Esophagus squamous epithelium (tissue), 5 donors: Measurements from ENCODE around the gene PIN1. TPM values are rescaled to one million over a fixed set of nuclear protein-coding genes. Genes with fewer than 3 reads are reported as not detected.

Experiments used
- DNase-seq: peaks from one replicate; lab custom pipeline; 2025; lab: John Stamatoyannopoulos, UW
- H3K27ac ChIP-seq, 4 donors: fragments of 200-600 bp; sonication (generic); one replicate each; pipeline ENCODE4 v1.5.1; 2016 to 2019; ENCODE audit warnings: mild to moderate bottlenecking in 1 of 4
- H3K27me3 ChIP-seq, 4 donors: fragments of 200-600 bp; sonication (generic); 1 replicate in 3 of 4; 2 replicates in 1 of 4; pipeline versions ENCODE4 v1.5.1 to v1.6.0; 2017 to 2021; ENCODE audit warnings: antibody characterized with exemption in 1 of 4
- H3K36me3 ChIP-seq, 3 donors: fragments of 200-600 bp; sonication (generic); one replicate each; pipeline ENCODE4 v1.5.1; 2016 to 2019
- H3K4me1 ChIP-seq, 3 donors: fragments of 200-600 bp; sonication (generic); one replicate each; pipeline ENCODE4 v1.5.1; 2017 to 2019
- H3K4me3 ChIP-seq, 4 donors: fragments of 200-600 bp; sonication (generic); 1 replicate in 3 of 4; 2 replicates in 1 of 4; pipeline ENCODE4 v1.5.1; 2016 to 2019; ENCODE audit warnings: mild to moderate bottlenecking in 2 of 4, moderate library complexity in 1 of 4
- H3K9me3 ChIP-seq, 3 donors: fragments of 200-600 bp; sonication (generic); one replicate each; pipeline ENCODE4 v1.5.1; 2016 to 2019
- POLR2A ChIP-seq, 4 donors: fragments of 450-650 bp; IDR thresholded peaks; one replicate each; pipeline ENCODE4 v1.6.1; 2017; ENCODE audit warnings: antibody characterized with exemption in 4 of 4, mild to moderate bottlenecking in 4 of 4, moderate library complexity in 3 of 4
- WGBS, 2 donors: methylation state at CpG; one replicate each; pipeline ENCODE4 v1.1.5; 2018; 5-methylcytosine and 5-hydroxymethylcytosine counted together
- intact Hi-C: fragments of 100-400 bp; cut with DNase I; formaldehyde crosslinking; loops from one replicate; pipeline ENCODE4 v1.15.0; 2022
- total RNA-seq, 4 donors: library from RNA; depleted of rRNA; stranded (reverse); fragments of >200 nt; gene quantifications; one replicate each; pipeline ENCODE4 v1.1.0, GENCODE V29; 2016
- TF ChIP-seq, protein P1 (sequence below), 6 experiments: fragments of 450-650 bp in 4 of 6; fragments of 200-600 bp in 2 of 6; sonication (generic) in 2 of 6; IDR thresholded peaks; one replicate each; pipeline ENCODE4 v1.5.1; 2016 to 2019; ENCODE audit warnings: antibody characterized with exemption in 6 of 6, mild to moderate bottlenecking in 4 of 6, moderate library complexity in 4 of 6
- donor health status: DM: yes; HTN: yes; CAD: no.

The PIN1 gene
- total RNA-seq, 4 donors from 2014 or later: 61.1 to 77.1 (median 67.6) TPM

DNA sequence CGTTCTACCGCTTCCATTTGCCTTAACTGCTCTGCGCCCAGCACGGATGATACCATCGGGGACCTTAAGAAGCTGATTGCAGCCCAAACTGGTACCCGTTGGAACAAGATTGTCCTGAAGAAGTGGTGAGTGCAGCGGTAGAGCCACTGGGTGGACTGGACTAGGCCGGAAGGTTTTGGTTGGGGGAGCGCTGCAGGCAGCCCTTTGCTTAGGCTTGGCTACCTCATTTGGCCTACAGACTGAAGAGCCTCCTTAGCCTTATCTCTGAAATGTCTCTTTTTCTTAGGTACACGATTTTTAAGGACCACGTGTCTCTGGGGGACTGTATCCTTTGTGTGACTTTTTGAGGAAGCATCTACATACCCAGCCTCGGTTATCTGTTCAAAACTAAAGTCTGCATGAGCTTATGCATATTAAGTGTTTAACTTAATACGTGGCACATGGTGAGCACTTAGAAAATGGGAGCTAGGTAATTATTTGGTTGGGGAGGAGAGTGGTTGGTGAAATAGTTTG, 6.5 kb upstream of the PIN1 start:
- TF ChIP-seq POLR2A (IDR thresholded peaks at IDR 0.05): no peak
- TF ChIP-seq, protein P1, sequence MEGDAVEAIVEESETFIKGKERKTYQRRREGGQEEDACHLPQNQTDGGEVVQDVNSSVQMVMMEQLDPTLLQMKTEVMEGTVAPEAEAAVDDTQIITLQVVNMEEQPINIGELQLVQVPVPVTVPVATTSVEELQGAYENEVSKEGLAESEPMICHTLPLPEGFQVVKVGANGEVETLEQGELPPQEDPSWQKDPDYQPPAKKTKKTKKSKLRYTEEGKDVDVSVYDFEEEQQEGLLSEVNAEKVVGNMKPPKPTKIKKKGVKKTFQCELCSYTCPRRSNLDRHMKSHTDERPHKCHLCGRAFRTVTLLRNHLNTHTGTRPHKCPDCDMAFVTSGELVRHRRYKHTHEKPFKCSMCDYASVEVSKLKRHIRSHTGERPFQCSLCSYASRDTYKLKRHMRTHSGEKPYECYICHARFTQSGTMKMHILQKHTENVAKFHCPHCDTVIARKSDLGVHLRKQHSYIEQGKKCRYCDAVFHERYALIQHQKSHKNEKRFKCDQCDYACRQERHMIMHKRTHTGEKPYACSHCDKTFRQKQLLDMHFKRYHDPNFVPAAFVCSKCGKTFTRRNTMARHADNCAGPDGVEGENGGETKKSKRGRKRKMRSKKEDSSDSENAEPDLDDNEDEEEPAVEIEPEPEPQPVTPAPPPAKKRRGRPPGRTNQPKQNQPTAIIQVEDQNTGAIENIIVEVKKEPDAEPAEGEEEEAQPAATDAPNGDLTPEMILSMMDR (IDR thresholded peaks at IDR 0.05): no peak

DNA sequence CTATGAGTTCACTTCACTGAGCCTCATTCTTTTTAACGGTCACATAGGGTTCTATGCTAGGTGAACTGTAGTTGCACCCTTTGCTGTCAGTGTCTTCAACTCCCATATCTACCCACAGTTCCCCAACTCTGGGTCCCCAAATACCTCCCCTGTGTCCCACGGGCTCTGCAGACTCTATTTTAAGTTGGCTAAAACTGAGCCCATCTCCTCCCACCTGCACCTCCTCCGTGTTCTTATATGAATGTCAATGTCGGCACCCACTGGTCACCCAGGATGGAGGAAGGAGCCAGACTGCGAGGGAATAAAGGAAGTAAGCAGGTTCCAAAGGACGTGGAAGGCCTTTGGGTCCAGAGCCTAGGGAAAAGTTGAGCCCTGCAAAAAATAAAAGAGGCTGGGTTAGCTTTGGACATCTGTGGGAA, 802 bp upstream of the PIN1 start:
- DNase-seq: no peak
- intact Hi-C loops: no loop called here
- no peak for TF ChIP-seq POLR2A (IDR thresholded peaks at IDR 0.05)
- TF ChIP-seq, protein P1 (IDR thresholded peaks at IDR 0.05): no peak
- peaks cover 0 to 38% (median 7%) of the 10 kb centered on the region in 3 donors for H3K36me3 ChIP-seq
- WGBS, 2 donors: 62 to 68% methylated on average over 4 to 6 of the region's 6 CpGs
- peak overlapping the region in 2 of 4 donors; percentile 77 to 89 for H3K27ac ChIP-seq
- H3K4me3 ChIP-seq: peak overlapping the region; percentile 89 to 99 (median 97)
- H3K4me1 ChIP-seq: peaks cover 12 to 35% (median 13%) of the 10 kb centered on the region in 3 donors
- H3K9me3 ChIP-seq: no peaks in the 10 kb centered on the region
- H3K27me3 ChIP-seq: no peaks in the 10 kb centered on the region

More for the DNA sequence above, 6.5 kb upstream of the PIN1 start:
- Histone ChIP-seq H3K27ac (peak overlapping the region; percentile 91 to 94 (median 92)), H3K4me1 (peaks cover 11 to 34% (median 22%) of the 10 kb centered on the region in 3 donors), H3K4me3 (peak overlapping the region; percentile 64 to 98 (median 96)), H3K9me3 (no peaks in the 10 kb centered on the region), H3K36me3 (peaks cover 0 to 34% (median 0%) of the 10 kb centered on the region in 3 donors), H3K27me3 (no peaks in the 10 kb centered on the region)
- intact Hi-C loops: no loop called here
- 28 to 48% methylated on average over 10 of the region's 13 CpGs for WGBS, 2 donors
- DNase-seq: no peak

DNA sequence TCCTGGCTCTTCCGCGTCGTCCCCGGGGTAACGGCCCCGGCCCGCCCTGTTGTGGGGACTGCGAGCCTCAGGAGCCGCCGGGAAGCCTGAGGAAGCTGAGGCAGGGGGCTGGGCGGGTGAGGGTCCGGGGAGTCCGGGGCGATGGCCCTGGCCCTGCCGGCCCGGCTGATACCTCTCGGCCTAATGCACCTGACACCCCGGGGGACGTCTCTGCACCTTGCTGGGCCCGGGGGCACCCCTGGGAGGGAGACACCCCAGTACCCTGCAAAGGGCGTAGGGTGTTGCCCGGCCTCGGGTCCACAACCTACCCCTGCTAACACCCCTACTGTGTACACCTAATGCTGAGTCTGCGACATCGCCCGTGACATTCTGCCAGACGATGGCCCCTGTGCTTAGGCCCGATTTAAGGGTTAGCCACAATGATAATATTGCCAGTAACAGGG, 410 bp downstream of the PIN1 start:
- 0 to 7% methylated on average over 6 to 10 of the region's 28 CpGs for WGBS, 2 donors
- DNase-seq: no peak
- Histone ChIP-seq H3K27me3 (no peaks in the 10 kb centered on the region), H3K4me1 (peaks cover 8 to 38% (median 12%) of the 10 kb centered on the region in 3 donors), H3K4me3 (peak overlapping the region; percentile 89 to 99 (median 97)), H3K36me3 (peaks cover 0 to 38% (median 13%) of the 10 kb centered on the region in 3 donors), H3K27ac (peak overlapping the region; percentile 80 to 89 (median 84)), H3K9me3 (no peaks in the 10 kb centered on the region)
- intact Hi-C loops: no loop called here
- TF ChIP-seq POLR2A (IDR thresholded peaks at IDR 0.05): no peak

DNA sequence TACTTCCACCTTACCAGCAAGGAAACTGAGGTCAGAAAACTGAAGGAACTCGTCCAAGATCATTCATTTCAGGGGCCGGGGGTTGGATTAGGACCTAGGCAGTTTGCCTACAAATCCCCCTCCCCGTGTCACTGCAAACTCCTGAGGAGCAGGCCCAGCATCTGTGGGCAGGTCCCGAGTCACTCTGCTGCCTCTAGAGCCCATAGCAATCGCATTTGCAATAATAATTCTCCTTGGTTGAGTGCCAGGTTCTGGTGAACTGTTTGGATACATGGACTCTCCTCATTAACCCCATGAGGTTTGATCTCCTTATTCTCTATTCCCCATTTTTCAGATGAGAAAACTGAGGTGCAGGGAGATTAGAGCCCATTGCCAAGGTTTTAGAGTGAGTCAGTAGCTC, 903 bp downstream of the PIN1 start:
- no peak for DNase-seq
- 3 to 5% methylated on average over 4 to 5 of the region's 5 CpGs for WGBS, 2 donors

DNA sequence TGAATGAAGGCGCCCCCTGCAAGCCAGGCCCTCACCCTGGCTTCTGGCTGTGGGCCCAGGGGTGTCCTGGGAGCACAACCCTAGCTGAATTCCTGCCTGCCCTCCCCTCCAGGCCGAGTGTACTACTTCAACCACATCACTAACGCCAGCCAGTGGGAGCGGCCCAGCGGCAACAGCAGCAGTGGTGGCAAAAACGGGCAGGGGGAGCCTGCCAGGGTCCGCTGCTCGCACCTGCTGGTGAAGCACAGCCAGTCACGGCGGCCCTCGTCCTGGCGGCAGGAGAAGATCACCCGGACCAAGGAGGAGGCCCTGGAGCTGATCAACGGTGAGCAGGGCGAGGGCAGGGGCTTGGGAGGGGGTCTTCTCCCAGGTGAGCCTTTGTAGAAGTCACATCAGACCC, 3.2 kb downstream of the PIN1 start:
- no peak for DNase-seq
- no peaks in the 10 kb centered on the region for H3K27me3 ChIP-seq
- no peak overlapping the region for H3K27ac ChIP-seq
- peaks cover 8 to 38% (median 12%) of the 10 kb centered on the region in 3 donors for H3K4me1 ChIP-seq
- no peak overlapping the region for H3K4me3 ChIP-seq
- TF ChIP-seq POLR2A (IDR thresholded peaks at IDR 0.05): no peak
- TF ChIP-seq, protein P1 (IDR thresholded peaks at IDR 0.05): no peak
- 93% methylated on average over 5 of the region's 15 CpGs; no CpG with 5 or more reads in 1 of the 2 donors for WGBS, 2 donors
- peaks cover 0 to 55% (median 26%) of the 10 kb centered on the region in 3 donors for H3K36me3 ChIP-seq
- no peaks in the 10 kb centered on the region for H3K9me3 ChIP-seq
- intact Hi-C loops: no loop called here

More for the DNA sequence above, 903 bp downstream of the PIN1 start:
- Histone ChIP-seq H3K27ac (peak overlapping the region in 2 of 4 donors; percentile 80 to 82), H3K4me1 (peaks cover 8 to 38% (median 12%) of the 10 kb centered on the region in 3 donors), H3K27me3 (no peaks in the 10 kb centered on the region), H3K4me3 (peak overlapping the region; percentile 89 to 99 (median 97)), H3K9me3 (no peaks in the 10 kb centered on the region), H3K36me3 (peaks cover 0 to 38% (median 18%) of the 10 kb centered on the region in 3 donors)
- TF ChIP-seq, protein P1 (IDR thresholded peaks at IDR 0.05): no peak
- TF ChIP-seq POLR2A (IDR thresholded peaks at IDR 0.05): no peak
- intact Hi-C loops: no loop called here
